Right renal pelvis (tissue), 4 donors: Measurements from ENCODE around the gene ZSCAN23. TPM values are rescaled to one million over a fixed set of nuclear protein-coding genes. Genes with fewer than 3 reads are reported as not detected.
"Not testable (repeated sequence)": the region's sequence is repeated elsewhere in the genome, so short reads cannot be mapped to it uniquely, and the experiment has no call there.

Experiments
- DNase-seq, 4 donors: peaks; one replicate each; pipeline ENCODE4 v3.0.0-alpha.2; 2013; ENCODE audit warnings: low read depth in 4 of 4, low spot score in 3 of 4, missing footprints in 1 of 4
- polyA plus RNA-seq, 4 donors: library from polyadenylated mRNA; unstranded; fragments of 120-200 nt; gene quantifications; one replicate each; pipeline ENCODE4 v1.2.1, GENCODE V29; 2013; ENCODE audit not compliant: insufficient read length in 4 of 4

ZSCAN23 gene
- 10 to 100 TPM; 12.2 to 16.4 (median 13.9) TPM for polyA plus RNA-seq

GRCh38 chr6:28443112-28443773 lies at the start of gene ZSCAN23:
Gene ZSCAN23 (minus strand): TSS chr6:28443491. CDS start chr6:28436266, 7,225 bp downstream.
- DNase-seq = peak; percentile 53 to 78 (median 71)

GRCh38 chr6:28491984-28492317 lies 48.7 kb upstream of the ZSCAN23 start:
- DNase-seq = no peak

- DNase-seq = peak in 1 of 4 donors; percentile 25
These were observed 47.1 kb upstream of the ZSCAN23 start for GRCh38 chr6:28490205-28490890.

- peak in 1 of 4 donors; percentile 18 for DNase-seq
These were observed 46.3 kb upstream of the ZSCAN23 start for GRCh38 chr6:28489366-28490204.

GRCh38 chr6:28488916-28489365 lies 45.6 kb upstream of the ZSCAN23 start:
- DNase-seq = peak in 1 of 4 donors; percentile 16

GRCh38 chr6:28486988-28487742 lies 43.9 kb upstream of the ZSCAN23 start:
- no peak for DNase-seq

- DNase-seq = no peak
These were observed 43.2 kb upstream of the ZSCAN23 start for GRCh38 chr6:28486533-28486932.

GRCh38 chr6:28485482-28485881 lies 42.2 kb upstream of the ZSCAN23 start:
- DNase-seq = no peak

GRCh38 chr6:28480253-28480932 lies 37.1 kb upstream of the ZSCAN23 start:
- no peak for DNase-seq

GRCh38 chr6:28478518-28478917 lies 35.2 kb upstream of the ZSCAN23 start:
- DNase-seq = no peak

GRCh38 chr6:28474441-28475219 lies 31.3 kb upstream of the ZSCAN23 start:
- DNase-seq = peak in 1 of 4 donors; percentile 20

GRCh38 chr6:28469153-28469745 lies 26.0 kb upstream of the ZSCAN23 start:
- not testable (repeated sequence) for DNase-seq

GRCh38 chr6:28468056-28468455 lies 24.8 kb upstream of the ZSCAN23 start:
- no peak for DNase-seq

GRCh38 chr6:28462401-28462800 lies 19.1 kb upstream of the ZSCAN23 start:
- DNase-seq = no peak

- DNase-seq = no peak
These were observed 15.3 kb upstream of the ZSCAN23 start for GRCh38 chr6:28458568-28458967.

- no peak for DNase-seq
These were observed 5.8 kb upstream of the ZSCAN23 start for GRCh38 chr6:28449056-28449455.

GRCh38 chr6:28447512-28447906 lies 4.2 kb upstream of the ZSCAN23 start:
- DNase-seq = not testable (repeated sequence)

GRCh38 chr6:28446818-28447511 lies 3.7 kb upstream of the ZSCAN23 start:
- peak in 1 of 4 donors; percentile 13 for DNase-seq
